ENCODE data around the gene NUDT4.

The NUDT4 gene

DNA sequence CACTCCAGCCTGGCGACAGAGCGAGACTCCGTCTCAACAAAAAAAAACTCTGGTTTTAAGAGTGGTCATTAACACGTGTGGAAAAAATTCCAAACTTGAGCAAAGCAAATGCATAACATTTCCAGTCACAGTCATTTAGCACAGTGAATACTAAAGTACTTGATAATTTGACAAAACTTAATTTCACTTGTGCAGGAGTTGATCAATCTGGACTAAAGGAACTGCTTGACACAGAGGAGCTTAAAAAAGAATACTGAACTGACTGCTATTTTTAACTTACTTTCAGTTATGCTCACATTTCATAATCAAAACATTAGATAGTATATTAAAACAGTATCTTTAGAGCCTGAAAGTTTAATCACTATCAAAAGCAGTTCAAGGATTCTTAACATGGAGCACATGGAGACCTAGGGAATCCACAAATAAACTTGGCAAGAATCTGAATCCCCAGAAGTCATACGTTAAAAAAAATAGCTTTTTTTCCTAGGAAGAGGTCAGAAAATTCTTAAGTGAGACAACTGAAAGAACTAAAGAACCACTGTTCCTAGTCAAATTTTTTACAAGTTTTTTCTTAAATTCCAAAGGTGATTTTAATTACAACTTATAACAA, 56.6 kb downstream of the NUDT4 start:
- Mint-ChIP-seq H3K36me3 (ENCODE audit: insufficient read depth) (peaks cover 2% of the 10 kb centered on the region), H3K9me3 (no peaks in the 10 kb centered on the region), H3K27me3 (no peaks in the 10 kb centered on the region), H3K27ac (no peak overlapping the region), H3K4me1 (ENCODE audit: low read depth in 2 of 2) (peaks cover 58 to 71% of the 10 kb centered on the region in 2 donors), H3K4me3 (peak overlapping the region in 1 of 2 donors; percentile 54)
- DNase-seq: no peak
- ATAC-seq (replicated peaks): no peak

DNA sequence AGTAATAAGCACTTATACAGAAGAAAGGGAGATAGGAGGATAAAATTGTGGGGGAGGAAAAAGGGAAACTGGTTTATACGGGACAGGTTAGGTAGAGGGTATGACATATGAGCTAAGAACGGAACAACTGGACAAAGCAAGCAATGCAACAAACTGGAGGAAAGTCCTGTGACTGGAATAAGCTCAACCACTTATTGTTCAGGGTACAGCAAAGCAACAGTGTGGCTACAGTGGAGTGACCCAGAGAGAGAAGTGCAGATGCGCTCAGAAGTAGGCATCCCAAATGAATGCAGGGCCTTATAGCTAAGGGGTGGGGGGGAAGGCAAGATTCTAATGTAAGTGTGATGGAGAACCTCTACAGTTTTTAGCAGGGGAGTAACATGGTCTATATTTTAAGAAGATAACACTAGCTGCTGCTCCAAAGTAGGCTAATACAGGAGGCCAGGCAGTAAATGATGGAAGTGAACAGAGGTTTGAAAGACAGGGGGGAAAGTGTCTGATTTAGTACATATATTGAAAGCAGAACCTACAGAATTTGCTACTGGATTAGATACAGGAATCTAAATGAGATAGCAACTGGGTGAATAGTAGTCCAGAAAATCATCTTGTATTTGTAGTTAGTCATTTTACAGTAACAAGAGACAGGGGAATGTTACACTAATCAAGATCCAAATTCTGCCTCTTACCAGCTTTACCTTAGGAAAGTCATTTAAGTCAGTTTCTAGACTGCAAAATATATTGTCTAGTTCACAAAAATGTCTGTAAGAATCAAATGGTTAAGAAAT, 60.7 kb downstream of the NUDT4 start:
- ATAC-seq (replicated peaks): no peak
- Mint-ChIP-seq H3K36me3 (ENCODE audit: insufficient read depth) (peaks cover 16% of the 10 kb centered on the region), H3K4me1 (ENCODE audit: low read depth in 2 of 2) (peaks cover 54 to 64% of the 10 kb centered on the region in 2 donors), H3K9me3 (no peaks in the 10 kb centered on the region), H3K4me3 (peak overlapping the region; percentile 74 to 95), H3K27ac (peak overlapping the region in 1 of 2 donors; percentile 73), H3K27me3 (no peaks in the 10 kb centered on the region)
- no peak for DNase-seq

DNA sequence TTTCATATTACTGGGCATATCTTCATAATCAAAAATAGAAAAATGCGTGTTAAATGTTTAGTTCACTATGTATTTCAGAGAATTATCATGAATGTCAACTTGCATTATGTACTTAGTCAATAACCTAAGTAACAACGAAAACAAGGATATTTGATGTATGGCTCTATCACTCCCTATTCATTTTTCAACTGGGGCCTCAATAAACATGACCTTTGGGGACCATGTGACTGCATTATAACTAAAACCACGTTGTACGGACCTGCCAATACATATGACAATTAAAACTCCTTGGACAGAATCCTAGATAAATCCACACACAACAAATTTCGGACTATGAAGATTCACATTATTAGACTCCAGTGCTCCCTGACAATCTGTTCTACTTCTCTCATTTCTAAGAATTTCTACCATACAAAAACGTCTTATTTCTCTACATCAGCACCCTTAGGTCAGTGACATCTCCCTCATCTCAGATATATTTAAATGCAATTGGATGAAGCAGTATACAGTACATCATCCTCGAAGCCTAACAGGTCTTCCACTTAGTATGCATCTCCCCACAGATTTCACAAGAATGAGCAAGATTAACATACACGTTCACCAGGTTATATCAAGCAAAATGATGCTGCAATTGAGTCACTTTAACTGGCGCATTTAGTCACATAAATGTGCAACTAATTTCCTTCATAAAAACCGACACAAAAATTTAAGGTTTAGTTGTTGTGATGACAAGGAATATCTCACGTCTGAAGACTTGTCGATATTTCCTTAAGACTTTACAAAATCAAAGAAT, 62.5 kb downstream of the NUDT4 start:
- no peaks in the 10 kb centered on the region for H3K27me3 Mint-ChIP-seq
- no peak for ATAC-seq (replicated peaks)
- peaks cover 16% of the 10 kb centered on the region for H3K36me3 Mint-ChIP-seq (ENCODE audit: insufficient read depth)
- peaks cover 48 to 58% of the 10 kb centered on the region in 2 donors for H3K4me1 Mint-ChIP-seq (ENCODE audit: low read depth in 2 of 2)
- H3K27ac Mint-ChIP-seq: peak overlapping the region; percentile 96 to 97
- H3K9me3 Mint-ChIP-seq: no peaks in the 10 kb centered on the region
- DNase-seq: no peak
- H3K4me3 Mint-ChIP-seq: peak overlapping the region; percentile 95 to 98

DNA sequence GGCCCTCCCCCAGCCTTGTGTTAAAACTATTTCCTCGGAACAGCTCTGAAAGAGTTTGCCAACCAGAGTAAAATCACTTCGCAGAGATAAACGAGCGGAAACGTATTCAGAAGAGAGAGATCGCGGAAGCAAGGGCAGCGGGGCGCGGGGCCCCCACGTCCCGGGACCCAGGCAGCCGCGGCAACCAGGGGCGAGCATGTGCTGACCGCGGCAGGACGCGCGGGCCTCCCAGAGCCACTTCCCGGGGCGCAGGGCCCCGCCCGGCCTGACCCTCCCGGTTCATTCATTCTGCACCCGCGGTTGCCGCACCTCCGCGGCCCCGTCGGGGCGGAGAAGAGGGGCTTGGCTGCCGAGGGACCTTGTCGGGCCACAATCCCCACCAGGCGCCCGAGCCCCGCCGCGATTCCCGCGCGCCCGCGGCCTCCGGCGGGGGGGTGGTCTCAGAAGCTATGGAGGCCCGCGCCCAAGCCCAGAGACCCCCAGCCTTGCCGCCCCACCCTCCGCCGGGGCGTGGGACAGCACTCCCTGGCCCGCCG, 63.4 kb downstream of the NUDT4 start:
- Mint-ChIP-seq H3K36me3 (ENCODE audit: insufficient read depth) (peaks cover 16% of the 10 kb centered on the region), H3K4me1 (ENCODE audit: low read depth in 2 of 2) (peaks cover 46 to 53% of the 10 kb centered on the region in 2 donors), H3K9me3 (no peaks in the 10 kb centered on the region), H3K27ac (peak overlapping the region; percentile 96 to 97), H3K4me3 (peak overlapping the region; percentile 95 to 98), H3K27me3 (no peaks in the 10 kb centered on the region)
- DNase-seq: peak; percentile 9 to 21 (median 20)
- peak; percentile 4 for ATAC-seq (replicated peaks)

DNA sequence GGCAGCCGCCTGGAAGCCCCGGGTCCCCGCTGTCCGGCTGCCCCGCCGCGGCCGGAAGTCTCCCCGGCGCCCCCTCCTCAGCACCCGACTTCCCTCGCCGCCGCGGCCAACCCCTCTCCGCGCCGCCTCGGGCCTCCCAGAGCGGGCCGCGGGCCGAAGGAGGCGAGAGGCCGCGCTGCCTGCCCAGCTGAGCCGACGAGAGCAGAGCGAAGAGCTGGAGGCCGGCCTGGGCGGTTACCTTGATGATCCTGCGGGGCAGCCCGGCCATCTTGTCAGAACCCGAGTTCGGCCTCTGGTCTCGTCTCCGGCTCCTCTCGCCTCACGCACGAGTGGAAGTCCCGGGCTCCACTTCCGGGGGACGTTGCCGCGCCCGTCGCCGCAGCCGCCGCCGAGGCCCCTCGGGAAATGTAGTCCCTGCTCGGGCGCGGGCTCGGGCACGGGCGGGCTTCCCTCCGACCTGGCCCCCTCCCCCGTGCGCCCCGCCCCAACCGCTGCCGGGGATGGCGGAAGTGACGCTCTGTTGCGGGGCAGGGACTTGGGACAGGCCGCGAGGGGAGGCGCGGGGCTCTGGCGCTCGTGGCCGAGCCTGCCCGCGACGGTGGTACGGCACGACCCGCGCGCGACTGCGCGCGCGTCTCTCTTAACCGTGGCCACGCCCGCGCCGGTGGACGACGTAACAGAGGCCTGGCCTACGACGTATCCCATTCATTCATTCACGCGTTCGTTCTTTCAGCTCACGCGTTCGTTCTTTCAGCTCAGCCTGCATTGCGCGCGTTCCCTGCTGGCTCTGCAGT, 64.1 kb downstream of the NUDT4 start, which contains the start of gene UBE2N:
Gene UBE2N (minus strand): TSS at position 331 of the 794 bp plus-strand sequence. CDS start 63 bp downstream, at position 268.
- Mint-ChIP-seq H3K4me1 (ENCODE audit: low read depth in 2 of 2) (peaks cover 40 to 46% of the 10 kb centered on the region in 2 donors), H3K9me3 (no peaks in the 10 kb centered on the region), H3K36me3 (ENCODE audit: insufficient read depth) (peaks cover 16% of the 10 kb centered on the region), H3K4me3 (peak within 1 kb of the TSS; percentile 95 to 98), H3K27ac (peak within 1 kb of the TSS; percentile 96 to 97), H3K27me3 (no peaks in the 10 kb centered on the region)
- DNase-seq (peak; percentile 97), ATAC-seq (replicated peaks) (peak; percentile 85)

DNA sequence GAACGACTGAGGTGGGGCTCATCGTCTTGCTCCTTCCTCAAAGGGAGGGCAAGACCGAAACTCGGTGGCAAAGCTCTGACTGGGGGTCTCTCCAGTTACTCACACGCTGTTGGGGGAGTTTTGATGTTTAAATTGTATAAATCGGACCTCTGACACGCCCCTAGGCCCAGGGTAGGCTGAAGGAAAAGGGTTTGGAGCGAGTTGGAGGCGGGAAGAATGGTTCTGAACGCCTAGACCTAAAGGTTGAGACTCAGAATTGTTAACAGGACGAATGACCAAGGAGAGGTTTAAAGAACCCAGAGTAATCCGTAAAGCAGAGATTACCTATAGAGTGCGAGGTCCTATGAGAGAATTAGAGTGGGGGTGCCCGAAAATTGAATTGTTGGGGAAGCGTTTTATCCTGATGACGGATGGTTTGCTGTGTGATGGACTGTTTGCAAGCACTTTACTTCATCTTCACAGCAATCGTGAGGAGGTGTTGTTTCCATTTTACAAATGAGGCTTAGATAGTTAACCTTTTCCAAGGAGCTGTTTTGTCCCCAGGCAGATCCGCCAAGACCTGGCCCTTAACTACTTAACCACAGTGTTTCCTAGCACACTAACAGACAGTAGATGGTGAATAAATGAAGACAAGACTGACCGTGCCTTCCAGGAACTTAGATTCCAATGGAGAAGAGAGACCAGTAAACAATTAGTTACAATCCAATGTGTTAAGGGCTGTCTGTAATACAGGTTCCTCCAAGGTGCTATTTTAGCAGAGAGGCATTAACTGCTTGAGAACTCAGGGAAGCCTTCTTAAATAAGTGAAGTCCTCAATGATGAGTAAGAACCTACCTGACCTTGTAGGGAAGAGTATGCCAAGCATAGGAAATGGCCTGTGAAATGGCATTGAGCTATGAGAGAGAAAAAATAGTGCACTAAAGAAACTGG, 65.0 kb downstream of the NUDT4 start:
- peak overlapping the region; percentile 93 to 98 for H3K4me3 Mint-ChIP-seq
- H3K4me1 Mint-ChIP-seq (ENCODE audit: low read depth in 2 of 2): peaks cover 33 to 39% of the 10 kb centered on the region in 2 donors
- no peaks in the 10 kb centered on the region for H3K9me3 Mint-ChIP-seq
- H3K27ac Mint-ChIP-seq: peak overlapping the region; percentile 96
- DNase-seq (no peak), ATAC-seq (replicated peaks) (no peak)
- peaks cover 14% of the 10 kb centered on the region for H3K36me3 Mint-ChIP-seq (ENCODE audit: insufficient read depth)
- H3K27me3 Mint-ChIP-seq: no peaks in the 10 kb centered on the region

DNA sequence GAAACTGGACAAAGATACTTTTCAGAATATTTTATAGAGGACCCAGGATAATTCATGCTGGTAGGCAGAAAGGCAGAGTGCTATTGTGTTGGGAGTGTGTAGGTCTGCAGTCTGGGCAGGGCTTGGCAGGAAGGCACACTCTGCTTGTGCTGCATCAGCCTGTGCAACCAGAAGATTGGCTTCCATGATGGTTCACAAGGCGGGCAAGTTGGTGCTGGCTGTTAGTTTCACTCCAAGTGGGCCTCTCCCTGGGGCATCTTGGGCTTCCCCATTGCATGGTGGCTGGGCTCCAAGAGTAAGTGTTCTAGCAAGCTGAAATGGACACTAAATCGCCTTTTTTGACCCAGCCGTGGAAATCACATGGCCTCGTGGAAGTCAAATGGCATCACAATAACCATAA, 65.9 kb downstream of the NUDT4 start:
- Mint-ChIP-seq H3K27me3 (no peaks in the 10 kb centered on the region), H3K4me3 (no peak overlapping the region), H3K27ac (peak overlapping the region in 1 of 2 donors; percentile 96), H3K4me1 (ENCODE audit: low read depth in 2 of 2) (peaks cover 24 to 30% of the 10 kb centered on the region in 2 donors), H3K9me3 (no peaks in the 10 kb centered on the region), H3K36me3 (ENCODE audit: insufficient read depth) (peaks cover 14% of the 10 kb centered on the region)
- ATAC-seq (replicated peaks): no peak
- DNase-seq: no peak

DNA sequence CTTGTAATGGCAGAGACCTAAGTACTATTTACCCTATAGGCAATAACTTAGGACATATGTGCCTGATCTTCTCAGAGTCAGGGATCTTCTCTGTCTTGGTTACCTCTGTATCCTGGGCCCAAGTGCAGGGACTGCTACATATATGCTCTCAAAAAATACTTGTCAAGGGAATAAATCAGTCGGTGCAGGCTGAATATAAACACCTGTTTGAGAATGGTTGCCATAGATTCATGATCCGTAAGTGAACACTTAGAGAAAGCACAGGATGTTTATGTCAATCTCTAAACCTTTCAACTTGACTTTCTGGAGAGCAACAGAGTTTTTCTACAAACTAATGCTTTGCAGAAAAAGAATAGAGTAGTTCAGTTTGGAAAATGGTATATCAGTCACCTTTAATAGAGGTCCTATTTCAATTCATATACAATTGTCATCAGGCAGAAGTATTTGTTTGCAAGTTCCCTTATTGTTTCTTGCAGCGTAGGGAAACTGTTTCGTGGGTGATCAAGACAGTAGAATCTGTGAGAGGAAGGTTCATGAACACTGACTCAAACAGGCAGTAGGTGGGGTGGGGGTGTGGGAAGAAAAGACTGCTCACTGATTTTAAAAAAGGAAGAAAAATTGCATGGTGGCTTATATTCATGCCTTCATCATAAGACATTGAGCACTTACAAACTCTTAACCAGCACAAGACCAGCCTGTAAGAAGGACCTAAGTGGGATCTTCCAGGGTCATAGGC, 70.0 kb downstream of the NUDT4 start:
- no peak overlapping the region for H3K4me3 Mint-ChIP-seq
- H3K27ac Mint-ChIP-seq: no peak overlapping the region
- ATAC-seq (replicated peaks) (no peak), DNase-seq (no peak)
- no peaks in the 10 kb centered on the region for H3K36me3 Mint-ChIP-seq (ENCODE audit: insufficient read depth)
- peaks cover 0 to 10% of the 10 kb centered on the region in 2 donors for H3K27me3 Mint-ChIP-seq
- H3K9me3 Mint-ChIP-seq: no peaks in the 10 kb centered on the region
- peaks cover 2% of the 10 kb centered on the region in 2 donors for H3K4me1 Mint-ChIP-seq (ENCODE audit: low read depth in 2 of 2)

DNA sequence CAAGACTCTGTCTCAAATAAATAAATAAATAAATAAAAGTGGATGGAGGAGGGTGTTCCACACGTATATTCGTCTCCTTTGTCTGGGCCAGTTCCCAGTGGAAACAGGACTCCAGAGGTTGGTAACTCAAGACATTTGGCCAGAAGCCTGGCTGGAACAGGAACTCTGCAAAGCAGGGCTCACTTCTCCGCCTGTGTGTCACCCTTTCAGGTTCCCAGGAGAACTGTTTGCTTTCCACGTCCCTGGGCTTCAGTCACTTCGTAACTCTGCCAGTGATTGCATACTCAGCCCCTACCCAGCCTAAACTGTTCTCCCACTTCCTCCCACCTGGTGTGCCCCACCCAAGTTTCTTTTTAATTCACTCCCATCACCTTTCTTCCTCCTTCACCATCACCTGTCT, 71.1 kb downstream of the NUDT4 start:
- H3K9me3 Mint-ChIP-seq: no peaks in the 10 kb centered on the region
- no peak for ATAC-seq (replicated peaks)
- no peak overlapping the region for H3K4me3 Mint-ChIP-seq
- H3K36me3 Mint-ChIP-seq (ENCODE audit: insufficient read depth): no peaks in the 10 kb centered on the region
- DNase-seq: no peak
- H3K27me3 Mint-ChIP-seq: peaks cover 0 to 13% of the 10 kb centered on the region in 2 donors
- H3K27ac Mint-ChIP-seq: no peak overlapping the region
- no peaks in the 10 kb centered on the region for H3K4me1 Mint-ChIP-seq (ENCODE audit: low read depth in 2 of 2)

DNA sequence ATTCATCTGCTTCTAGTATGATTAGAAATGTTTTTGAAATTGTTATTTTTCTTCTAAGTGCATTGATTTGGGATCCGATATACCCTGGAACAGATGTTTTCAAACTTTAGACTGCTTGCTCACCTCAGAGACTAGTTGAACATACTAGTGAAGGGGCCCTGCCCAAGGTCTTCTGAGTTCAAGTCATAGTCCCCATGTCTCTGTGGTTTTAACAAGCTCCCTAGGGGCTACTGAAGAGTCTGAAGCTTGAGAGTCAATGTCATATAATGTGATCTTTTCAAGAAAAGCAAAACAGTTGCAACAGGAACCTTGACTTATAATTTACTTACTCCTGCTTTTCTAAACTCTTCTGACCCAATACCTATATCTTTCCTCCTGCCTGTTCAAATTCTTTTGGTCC, 71.6 kb downstream of the NUDT4 start:
- no peak for DNase-seq
- H3K36me3 Mint-ChIP-seq (ENCODE audit: insufficient read depth): no peaks in the 10 kb centered on the region
- ATAC-seq (replicated peaks): no peak
- H3K27ac Mint-ChIP-seq: no peak overlapping the region
- peaks cover 5 to 18% of the 10 kb centered on the region in 2 donors for H3K27me3 Mint-ChIP-seq
- H3K4me3 Mint-ChIP-seq: no peak overlapping the region
- no peaks in the 10 kb centered on the region for H3K4me1 Mint-ChIP-seq (ENCODE audit: low read depth in 2 of 2)
- H3K9me3 Mint-ChIP-seq: no peaks in the 10 kb centered on the region

DNA sequence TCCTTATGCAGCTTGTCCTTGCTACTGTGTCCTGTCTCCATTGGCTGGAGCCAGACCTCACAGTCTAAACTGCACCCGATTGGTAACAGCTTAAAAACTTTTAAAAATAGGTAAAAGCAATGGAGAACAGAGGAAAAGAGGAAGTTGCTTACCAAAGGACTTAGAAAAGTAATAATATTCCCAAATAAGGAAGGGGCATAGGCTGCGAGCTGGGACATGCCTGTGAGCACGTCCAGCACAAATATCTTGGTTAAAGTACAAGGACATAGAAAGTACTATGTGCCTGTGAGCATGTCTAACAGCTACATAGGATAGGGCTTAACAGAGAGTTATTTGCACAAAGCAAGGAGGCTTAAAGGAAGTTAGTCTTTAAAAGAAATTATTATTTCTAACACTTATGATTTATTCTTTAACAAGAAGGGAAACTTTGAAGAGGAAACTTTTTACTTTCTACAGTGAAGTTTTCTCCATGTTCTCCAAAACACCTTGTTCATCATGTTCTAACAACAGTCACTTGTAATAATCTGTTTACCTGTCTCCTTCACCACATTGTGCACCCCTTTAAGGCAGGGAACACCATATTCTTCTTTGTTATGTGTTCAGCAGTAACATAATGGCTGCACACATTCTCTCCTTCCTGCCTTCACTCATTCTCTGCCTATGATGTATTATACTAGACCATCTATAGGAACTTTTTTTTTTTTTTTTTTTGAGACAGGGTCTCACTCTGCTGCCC, 73.9 kb downstream of the NUDT4 start:
- Mint-ChIP-seq H3K27me3 (peaks cover 8 to 20% of the 10 kb centered on the region in 2 donors), H3K36me3 (ENCODE audit: insufficient read depth) (no peaks in the 10 kb centered on the region)
- no peak for ATAC-seq (replicated peaks)

More for the DNA sequence above, 73.9 kb downstream of the NUDT4 start:
- no peak overlapping the region for H3K27ac Mint-ChIP-seq
- no peaks in the 10 kb centered on the region for H3K9me3 Mint-ChIP-seq
- no peak for DNase-seq
- no peaks in the 10 kb centered on the region for H3K4me1 Mint-ChIP-seq (ENCODE audit: low read depth in 2 of 2)
- H3K4me3 Mint-ChIP-seq: no peak overlapping the region
